CD4-positive, alpha-beta T cell (primary cell): ENCODE measurements around the gene F10. TPM values are rescaled to one million over a fixed set of nuclear protein-coding genes. Genes with fewer than 3 reads are reported as not detected.

Experiments
- ATAC-seq: fragments of 200-7000 bp; cut with Tn5 transposase; one replicate; pipeline ENCODE4 v1.10.0; 2022; ENCODE audit warnings: mild to moderate bottlenecking; ENCODE audit not compliant: poor library complexity
- CTCF ChIA-PET: fragments of 350-600 bp; sonication (Branson Sonifier 250); formaldehyde crosslinking; loops from one replicate; lab custom pipeline; 2021; ENCODE audit warnings: antibody characterized with exemption, inconsistent platforms; lab: Charles Lee
- POLR2A ChIA-PET: fragments of 350-600 bp; sonication (Branson Sonifier 250); formaldehyde crosslinking; loops from one replicate; lab custom pipeline; 2021; ENCODE audit warnings: antibody characterized with exemption, inconsistent platforms; lab: Charles Lee
- DNase-seq, 14 experiments: peaks; one replicate each; pipeline ENCODE4 v3.0.0-alpha.2; 2013 to 2020; ENCODE audit warnings: mixed read lengths in 2 of 14
- H3K27ac ChIP-seq, 2 donors: one replicate each; pipeline versions ENCODE4 v1.5.1 to v1.7.0; 2013; ENCODE audit warnings: low read length in 2 of 2, low read depth in 1 of 2, mild to moderate bottlenecking in 1 of 2
- H3K27me3 ChIP-seq, 2 experiments: 1 replicate in 1 of 2; 2 replicates in 1 of 2; pipeline versions ENCODE4 v1.6.1 to v1.7.0; 2013; ENCODE audit warnings: low read length in 2 of 2, control low read depth in 1 of 2, mild to moderate bottlenecking in 1 of 2, moderate library complexity in 1 of 2; ENCODE audit not compliant: insufficient read depth in 2 of 2, control insufficient read depth in 1 of 2
- H3K36me3 ChIP-seq: one replicate; pipeline ENCODE4 v1.6.1; 2013; ENCODE audit warnings: low read length, control low read depth; ENCODE audit not compliant: insufficient read depth
- H3K4me1 ChIP-seq: one replicate; pipeline ENCODE4 v1.6.1; 2013; ENCODE audit warnings: low read length, control low read depth; ENCODE audit not compliant: insufficient read depth
- H3K4me3 ChIP-seq: one replicate; pipeline ENCODE4 v1.5.1; 2013; ENCODE audit warnings: mild to moderate bottlenecking, low read length, moderate library complexity
- H3K9me3 ChIP-seq, 2 experiments: 1 replicate in 1 of 2; 2 replicates in 1 of 2; pipeline versions ENCODE4 v1.6.1 to v1.7.0; 2013; ENCODE audit warnings: low read length in 2 of 2, mild to moderate bottlenecking in 2 of 2, control low read depth in 1 of 2, moderate library complexity in 1 of 2; ENCODE audit not compliant: control insufficient read depth in 1 of 2, insufficient read depth in 1 of 2
- H3K27ac Mint-ChIP-seq: one replicate; pipeline ENCODE4 v1.8.0; 2020; ENCODE audit warnings: mixed read lengths
- H3K27me3 Mint-ChIP-seq: one replicate; pipeline ENCODE4 v1.8.0; 2021; ENCODE audit warnings: mixed read lengths
- H3K36me3 Mint-ChIP-seq: one replicate; pipeline ENCODE4 v1.8.0; 2021; ENCODE audit warnings: low read depth, mixed read lengths
- H3K4me1 Mint-ChIP-seq: one replicate; pipeline ENCODE4 v1.8.0; 2021; ENCODE audit warnings: low read depth, mixed read lengths
- H3K4me3 Mint-ChIP-seq: one replicate; pipeline ENCODE4 v1.8.0; 2020; ENCODE audit warnings: mild to moderate bottlenecking, mixed read lengths
- H3K9me3 Mint-ChIP-seq: one replicate; pipeline ENCODE4 v1.8.0; 2020; ENCODE audit warnings: mixed read lengths
- CTCF ChIP-seq: fragments of 200-600 bp; IDR thresholded peaks from one replicate; pipeline ENCODE4 v1.8.0; 2022; ENCODE audit warnings: antibody characterized with exemption, mild to moderate bottlenecking
- intact Hi-C, 2 experiments: fragments of 100-400 bp; cut with DNase I in 1 of 2; cut with micrococcal nuclease in 1 of 2; formaldehyde crosslinking; loops; one replicate each; pipeline versions ENCODE4 v1.15.1 to v1.9.0; 2023 to 2025; cut with DNase I, micrococcal nuclease
- total RNA-seq, 174 experiments: library from RNA in 2 of 174; stranded (reverse) in 2 of 174; gene quantifications; one replicate each; pipeline ENCODE4 v1.2.3 and lab custom pipeline; 2021 to 2026

Gene F10
- total RNA-seq, 2 experiments from 2014 or later: not detected

DNA sequence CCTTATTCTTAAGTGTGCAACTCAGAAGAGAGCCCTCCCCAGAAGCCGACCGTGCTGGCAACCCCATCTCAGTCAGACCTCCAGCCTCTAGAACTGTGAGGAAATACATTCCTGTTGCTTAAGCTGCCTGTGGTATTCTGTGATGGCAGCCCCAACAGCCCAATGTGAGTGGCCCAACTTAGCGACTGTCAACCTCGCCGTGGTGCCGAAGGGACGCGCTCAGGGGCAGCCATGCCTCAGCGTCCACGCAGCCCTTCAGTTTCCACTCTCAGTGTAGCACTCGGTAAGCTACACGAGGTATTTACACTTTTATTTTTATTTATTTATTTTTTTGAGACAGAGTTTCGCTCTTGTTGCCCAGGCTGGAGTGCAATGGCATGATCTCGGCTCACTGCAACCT, 54.2 kb downstream of the F10 start:
- no peak overlapping the region for H3K4me3 Mint-ChIP-seq
- TF ChIP-seq CTCF: no peak
- Histone ChIP-seq H3K4me3 (no peak overlapping the region), H3K4me1 (peaks cover 63% of the 10 kb centered on the region), H3K9me3 (peaks cover 0 to 22% of the 10 kb centered on the region in 2 experiments), H3K27me3 (no peaks in the 10 kb centered on the region), H3K27ac (peak overlapping the region in 1 of 2 donors; percentile 72), H3K36me3 (peaks cover 58% of the 10 kb centered on the region)
- intact Hi-C loops: no loop called here
- ChIA-PET POLR2A (interaction anchor here (1.0 to 1.8 kb wide), 4 partner anchors 8 to 33 kb away, joined by 4 to 9 read pairs (median 6); partner anchors contain the start of genes CUL4A and PCID2), CTCF (no interaction called here)
- peak overlapping the region; percentile 92 for H3K27ac Mint-ChIP-seq
- peaks cover 69% of the 10 kb centered on the region for H3K36me3 Mint-ChIP-seq
- no peaks in the 10 kb centered on the region for H3K27me3 Mint-ChIP-seq
- DNase-seq: no peak
- peaks cover 30% of the 10 kb centered on the region for H3K4me1 Mint-ChIP-seq
- no peak for ATAC-seq
- H3K9me3 Mint-ChIP-seq: no peaks in the 10 kb centered on the region

DNA sequence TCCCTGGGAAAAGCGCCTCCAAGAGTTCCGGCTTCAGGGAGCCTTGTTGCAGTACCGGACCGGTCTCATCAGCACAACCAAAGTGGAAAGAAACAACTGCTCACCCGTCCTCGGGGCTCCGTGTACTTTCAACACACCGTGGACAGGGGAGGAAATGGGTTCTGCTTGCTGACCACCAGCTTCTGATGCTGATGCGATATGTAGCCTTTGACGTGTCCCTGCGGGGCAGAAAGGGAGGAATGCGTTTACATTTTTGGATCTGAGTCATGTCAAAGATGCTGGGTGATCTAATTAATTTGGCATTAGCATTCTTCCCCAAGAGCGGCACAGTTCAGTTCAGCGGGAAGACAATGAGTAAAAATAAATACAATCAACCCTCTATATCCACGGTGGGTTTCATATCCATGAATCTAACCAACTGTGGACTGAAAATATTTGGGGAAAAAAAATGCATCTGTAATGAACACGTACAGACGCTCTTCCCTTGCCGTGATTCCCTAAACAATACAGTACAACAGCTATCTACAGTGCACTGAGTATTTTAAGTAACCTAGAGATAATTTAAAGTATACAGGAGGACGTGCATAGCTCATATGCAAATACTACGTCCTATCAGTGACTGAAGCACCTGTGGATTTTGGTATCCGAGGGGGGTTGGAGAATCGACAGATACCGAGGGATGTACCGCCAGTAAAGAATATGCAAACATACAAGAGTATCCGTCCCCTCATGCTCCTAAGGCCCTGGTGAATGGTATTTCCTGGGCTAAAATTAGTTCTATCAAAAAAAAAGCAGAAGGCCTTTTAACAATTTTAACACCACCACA, 55.7 kb downstream of the F10 start:
- Mint-ChIP-seq H3K9me3 (no peaks in the 10 kb centered on the region), H3K4me3 (no peak overlapping the region), H3K36me3 (peaks cover 73% of the 10 kb centered on the region), H3K27me3 (no peaks in the 10 kb centered on the region), H3K27ac (peak overlapping the region; percentile 36), H3K4me1 (peaks cover 30% of the 10 kb centered on the region)
- ATAC-seq (no peak), DNase-seq (no peak)
- H3K9me3 ChIP-seq: peaks cover 0 to 22% of the 10 kb centered on the region in 2 experiments
- ChIA-PET POLR2A (interaction anchor here (2.9 kb wide), 1 partner anchor 31 kb away, joined by 9 read pairs; the partner anchor contains the start of gene CUL4A), CTCF (no interaction called here)
- peaks cover 66% of the 10 kb centered on the region for H3K36me3 ChIP-seq
- H3K4me1 ChIP-seq: peaks cover 65% of the 10 kb centered on the region
- TF ChIP-seq CTCF: no peak
- no peak overlapping the region for H3K27ac ChIP-seq
- H3K27me3 ChIP-seq: no peaks in the 10 kb centered on the region
- H3K4me3 ChIP-seq: no peak overlapping the region
- intact Hi-C loops: no loop called here

DNA sequence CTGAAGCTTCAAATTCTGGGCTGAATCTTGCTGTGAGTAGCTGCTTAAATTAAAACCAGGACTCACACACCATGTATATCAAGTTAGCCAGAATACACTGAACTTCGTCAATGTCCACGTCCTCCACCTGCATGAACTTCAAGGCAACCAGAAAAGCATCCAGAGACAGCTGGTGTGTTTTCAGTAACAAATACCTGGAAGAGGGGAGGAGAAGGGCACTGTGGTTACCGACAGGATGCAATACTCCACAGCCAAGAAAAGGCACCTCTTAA, 56.2 kb downstream of the F10 start:
- CTCF ChIA-PET: no interaction called here
- Histone ChIP-seq H3K36me3 (peaks cover 72% of the 10 kb centered on the region), H3K9me3 (peaks cover 0 to 22% of the 10 kb centered on the region in 2 experiments), H3K27me3 (no peaks in the 10 kb centered on the region), H3K27ac (no peak overlapping the region), H3K4me3 (no peak overlapping the region), H3K4me1 (peaks cover 69% of the 10 kb centered on the region)
- no peak overlapping the region for H3K27ac Mint-ChIP-seq
- H3K4me3 Mint-ChIP-seq: no peak overlapping the region
- H3K9me3 Mint-ChIP-seq: no peaks in the 10 kb centered on the region
- peaks cover 79% of the 10 kb centered on the region for H3K36me3 Mint-ChIP-seq
- H3K4me1 Mint-ChIP-seq: peaks cover 36% of the 10 kb centered on the region
- ATAC-seq: no peak
- POLR2A ChIA-PET: interaction anchor here (2.9 kb wide), 1 partner anchor 31 kb away, joined by 9 read pairs; the partner anchor contains the start of gene CUL4A
- intact Hi-C loops: no loop called here
- no peaks in the 10 kb centered on the region for H3K27me3 Mint-ChIP-seq
- no peak for DNase-seq
- no peak for TF ChIP-seq CTCF
